Loucy (cell line): ENCODE measurements around the gene NDUFV3.
A peak's percentile ranks its signal among the peaks of the same experiment; 100 is the strongest.

ENCODE experiments used
- H2AFZ ChIP-seq: fragments of 200-600 bp; sonication (generic); 2 replicates; pipeline ENCODE4 v1.6.0; 2016; ENCODE audit warnings: antibody characterized with exemption, mild to moderate bottlenecking, low read length, moderate library complexity
- H3F3A ChIP-seq: fragments of 200-600 bp; 2 replicates; pipeline ENCODE4 v1.6.0; 2016; ENCODE audit warnings: antibody characterized with exemption, low read depth, mild to moderate bottlenecking
- H3K27me3 ChIP-seq: fragments of 200-600 bp; sonication (generic); 2 replicates; pipeline ENCODE4 v1.6.1; 2014; ENCODE audit warnings: low read length, mild to moderate bottlenecking; ENCODE audit not compliant: insufficient read depth, poor library complexity, severe bottlenecking
- H3K36me3 ChIP-seq: fragments of 200-600 bp; sonication (generic); 2 replicates; pipeline ENCODE4 v1.6.1; 2016; ENCODE audit warnings: low read length; ENCODE audit not compliant: insufficient read depth
- H3K4me1 ChIP-seq: fragments of 200-600 bp; sonication (generic); 2 replicates; pipeline ENCODE4 v1.5.1; 2014; ENCODE audit warnings: low read length, mild to moderate bottlenecking; ENCODE audit not compliant: insufficient read depth, poor library complexity, severe bottlenecking
- H3K4me2 ChIP-seq: fragments of 200-600 bp; sonication (generic); 2 replicates; pipeline ENCODE4 v1.6.0; 2014; ENCODE audit warnings: antibody characterized with exemption, low read length, low read depth, mild to moderate bottlenecking; ENCODE audit not compliant: poor library complexity, severe bottlenecking
- H3K4me3 ChIP-seq: fragments of 200-600 bp; sonication (generic); 2 replicates; pipeline ENCODE4 v1.5.1; 2014; ENCODE audit warnings: low read length, mild to moderate bottlenecking, mixed read lengths; ENCODE audit not compliant: poor library complexity, severe bottlenecking
- H3K79me2 ChIP-seq: fragments of 200-600 bp; sonication (generic); 2 replicates; pipeline ENCODE4 v1.6.1; 2014; ENCODE audit warnings: low read length; ENCODE audit not compliant: insufficient read depth
- H3K9ac ChIP-seq: fragments of 200-600 bp; sonication (generic); 2 replicates; pipeline ENCODE4 v1.6.0; 2014; ENCODE audit warnings: mild to moderate bottlenecking, low read depth, low read length, moderate library complexity; ENCODE audit not compliant: poor library complexity, severe bottlenecking
- H3K9me2 ChIP-seq: fragments of 200-600 bp; sonication (generic); replicated peaks from 2 replicates; pipeline ENCODE4 v1.6.1; 2016; ENCODE audit warnings: low read depth, low read length, mixed read lengths
- H3K9me3 ChIP-seq: fragments of 200-600 bp; sonication (generic); 2 replicates; pipeline ENCODE4 v1.6.1; 2014; ENCODE audit warnings: mild to moderate bottlenecking, antibody characterized with exemption, low read length, low read depth; ENCODE audit not compliant: insufficient read depth
- H4K20me1 ChIP-seq: fragments of 200-600 bp; sonication (generic); 2 replicates; pipeline ENCODE4 v1.6.0; 2014; ENCODE audit warnings: antibody characterized with exemption, low read length, mild to moderate bottlenecking; ENCODE audit not compliant: insufficient read depth, poor library complexity, severe bottlenecking
- CTCF ChIP-seq: fragments of 200-600 bp; sonication (generic); conservative IDR thresholded peaks from 2 replicates; pipeline ENCODE4 v1.5.1; 2014; ENCODE audit warnings: mild to moderate bottlenecking, antibody characterized with exemption, low read length
- EZH2phosphoT487 ChIP-seq: fragments of 200-600 bp; IDR thresholded peaks from 2 replicates; pipeline ENCODE4 v1.6.1; 2018; ENCODE audit warnings: antibody characterized with exemption, mild to moderate bottlenecking, moderate library complexity, borderline replicate concordance

Gene NDUFV3

GRCh38 chr21:42918291-42918690, 25.2 kb downstream of the NDUFV3 start:
- Histone ChIP-seq H3K36me3 (no peaks in the 10 kb centered on the region), H2AFZ (no peak overlapping the region), H3K4me2 (no peak overlapping the region), H3K9me2 (no peaks in the 10 kb centered on the region), H3K27me3 (no peaks in the 10 kb centered on the region), H3F3A (no peaks in the 10 kb centered on the region), H3K9me3 (no peaks in the 10 kb centered on the region), H3K4me3 (no peak overlapping the region), H4K20me1 (no peaks in the 10 kb centered on the region), H3K9ac (no peak overlapping the region), H3K4me1 (peaks cover under 1% of the 10 kb centered on the region), H3K79me2 (no peaks in the 10 kb centered on the region)
- TF ChIP-seq EZH2phosphoT487 (no peak), CTCF (no peak)

GRCh38 chr21:42921927-42922326, 28.8 kb downstream of the NDUFV3 start:
- no peak overlapping the region for H2AFZ ChIP-seq
- no peaks in the 10 kb centered on the region for H3K9me2 ChIP-seq
- H3F3A ChIP-seq, result no peaks in the 10 kb centered on the region
- TF ChIP-seq CTCF, result no peak
- no peak for TF ChIP-seq EZH2phosphoT487
- H3K9ac ChIP-seq, result no peak overlapping the region
- H3K9me3 ChIP-seq, result no peaks in the 10 kb centered on the region
- no peaks in the 10 kb centered on the region for H3K27me3 ChIP-seq
- H3K36me3 ChIP-seq, result no peaks in the 10 kb centered on the region
- H4K20me1 ChIP-seq, result no peaks in the 10 kb centered on the region
- no peak overlapping the region for H3K4me2 ChIP-seq
- peaks cover 23% of the 10 kb centered on the region for H3K4me1 ChIP-seq
- H3K79me2 ChIP-seq, result no peaks in the 10 kb centered on the region; the same call in 1 of the 2 replicates
- no peak overlapping the region for H3K4me3 ChIP-seq

GRCh38 chr21:42922918-42923317, 29.8 kb downstream of the NDUFV3 start:
- Histone ChIP-seq H3K4me1 (peaks cover 23% of the 10 kb centered on the region), H3K9me2 (no peaks in the 10 kb centered on the region), H3K79me2 (no peaks in the 10 kb centered on the region; the same call in 1 of the 2 replicates), H3K36me3 (no peaks in the 10 kb centered on the region), H2AFZ (no peak overlapping the region), H3K4me3 (no peak overlapping the region), H4K20me1 (no peaks in the 10 kb centered on the region), H3K9ac (peak overlapping the region; percentile 60), H3F3A (no peaks in the 10 kb centered on the region), H3K27me3 (no peaks in the 10 kb centered on the region), H3K4me2 (no peak overlapping the region), H3K9me3 (no peaks in the 10 kb centered on the region)
- TF ChIP-seq EZH2phosphoT487, result no peak
- TF ChIP-seq CTCF, result no peak
